EH (cell line): ENCODE measurements around the gene FAM200B.

ENCODE experiments used
- DNase-seq: peaks from one replicate; pipeline ENCODE4 v3.0.0-alpha.2; 2015; ENCODE audit warnings: low read depth

FAM200B gene

DNA sequence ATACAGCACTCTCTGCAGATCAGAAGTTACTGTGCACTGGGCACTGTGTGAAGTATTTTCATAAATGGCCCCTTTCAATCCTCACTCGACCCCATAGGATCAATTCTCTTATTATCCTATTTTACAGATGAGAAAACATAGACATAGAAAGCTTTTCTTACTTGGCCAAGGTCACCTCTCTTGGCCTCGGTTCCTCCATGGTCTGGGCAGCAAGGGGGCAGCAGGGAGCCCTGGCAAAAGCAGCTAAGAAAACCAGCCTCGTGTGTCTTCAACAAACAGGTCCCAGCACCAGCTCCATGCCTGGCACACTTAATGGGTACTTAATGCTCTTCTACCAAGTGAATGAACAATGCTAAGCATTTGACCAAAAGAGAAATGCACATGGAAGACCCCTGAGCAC lies 55.6 kb downstream of the FAM200B start:
- no peak for DNase-seq

DNA sequence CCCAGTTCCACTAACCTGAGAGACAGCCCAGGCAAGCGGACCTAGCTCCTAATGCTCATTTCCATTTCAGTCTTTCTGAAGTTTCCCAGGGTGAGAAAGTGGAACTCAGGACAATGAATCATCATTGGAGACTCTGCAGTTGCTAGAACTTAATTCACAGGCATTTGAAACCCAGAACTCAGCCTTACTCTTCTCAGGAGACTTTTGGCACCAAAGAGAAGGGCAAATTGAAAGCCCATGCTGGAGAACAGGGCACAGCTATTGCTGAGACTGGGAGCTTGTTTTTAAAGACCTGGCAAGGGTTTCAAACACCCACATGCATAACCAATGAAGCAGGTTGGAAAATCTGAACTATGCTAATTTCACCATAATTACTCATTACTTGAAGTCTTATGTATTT lies 57.2 kb downstream of the FAM200B start:
- DNase-seq = peak; percentile 46
